Kidney (tissue), 14 donors: ENCODE measurements around the gene PPP4R2. TPM values are rescaled to one million over a fixed set of nuclear protein-coding genes. Genes with fewer than 3 reads are reported as not detected.

Experiments used
- DNase-seq, 5 donors: peaks; one replicate each; pipeline ENCODE4 v3.0.0-alpha.2; 2013 to 2020
- FAIRE-seq: peaks from 2 replicates; lab custom pipeline; 2012; peaks lifted over from hg19 to GRCh38; lab: Jason Lieb, UNC
- H3K27ac ChIP-seq, 2 donors: one replicate each; pipeline ENCODE4 v1.7.0; 2013; ENCODE audit warnings: low read depth in 2 of 2, low read length in 2 of 2, inconsistent platforms in 1 of 2
- H3K27me3 ChIP-seq: one replicate; pipeline ENCODE4 v1.7.1; 2013; ENCODE audit warnings: low read length, inconsistent platforms; ENCODE audit not compliant: control insufficient read depth, insufficient read depth
- H3K36me3 ChIP-seq, 3 donors: one replicate each; pipeline versions ENCODE4 v1.7.0 to v1.7.1; 2013; ENCODE audit warnings: low read length in 3 of 3, control low read depth in 1 of 3, inconsistent platforms in 1 of 3; ENCODE audit not compliant: insufficient read depth in 3 of 3, control insufficient read depth in 2 of 3
- H3K4me1 ChIP-seq, 3 donors: one replicate each; pipeline versions ENCODE4 v1.7.0 to v1.7.1; 2013; ENCODE audit warnings: low read length in 3 of 3, inconsistent platforms in 1 of 3, low read depth in 1 of 3; ENCODE audit not compliant: control insufficient read depth in 2 of 3, insufficient read depth in 2 of 3
- H3K4me3 ChIP-seq, 3 donors: one replicate each; pipeline versions ENCODE4 v1.7.0 to v1.8.1; 2013; ENCODE audit warnings: low read length in 3 of 3, control low read depth in 1 of 3, inconsistent platforms in 1 of 3
- H3K9ac ChIP-seq, 3 donors: one replicate each; pipeline versions ENCODE4 v1.7.0 to v1.7.1; 2013; ENCODE audit warnings: low read length in 3 of 3, control low read depth in 1 of 3, inconsistent platforms in 1 of 3
- H3K9me3 ChIP-seq, 3 donors: one replicate each; pipeline versions ENCODE4 v1.7.0 to v1.7.1; 2013; ENCODE audit warnings: low read length in 3 of 3, control low read depth in 1 of 3, inconsistent platforms in 1 of 3; ENCODE audit not compliant: control insufficient read depth in 2 of 3, insufficient read depth in 1 of 3
- intact Hi-C: fragments of 100-400 bp; cut with DNase I; formaldehyde crosslinking; loops from one replicate; pipeline ENCODE4 v1.11.1; 2022
- polyA plus RNA-seq: library from polyadenylated mRNA; stranded (reverse); fragments of 350-450 nt; fragmentation: Illumina TruSeq; extraction: RNeasy Lipid Tissue Mini Kit (QIAGEN cat#74804); gene quantifications from one replicate; pipeline ENCODE4 v1.2.3, GENCODE V29; 2014; ENCODE audit warnings: low read depth, low replicate concordance; ENCODE audit not compliant: insufficient read depth
- total RNA-seq: library from RNA; stranded (reverse); fragmentation: NEBNext Ultra II Directional; extraction: Animal tissue kit (Norgen Biotek cat#: 25700); gene quantifications from one replicate; pipeline ENCODE4 v1.2.1, GENCODE V29; 2021
- TF ChIP-seq, protein P1 (sequence below): IDR thresholded peaks from 3 replicates; pipeline ENCODE4 v1.5.1; 2012; ENCODE audit warnings: mild to moderate bottlenecking, moderate library complexity, borderline replicate concordance; ENCODE audit not compliant: insufficient read depth; ENCODE audit errors: extremely low read depth
- donor health status: control.
- donor health status: control.
- donor health status: control.
- donor health status: control.
- donor health status: control.
- donor health status: DM: yes; HTN: yes; CAD: no.
- donor health status: Normal renal cell carcinoma (clear cell type).

The PPP4R2 gene
- total and polyA plus RNA-seq, 2 donors from 2014 or later: 14.5 to 72.0 TPM

- Histone ChIP-seq H3K27me3 (no peaks in the 10 kb centered on the region), H3K9ac (no peak overlapping the region), H3K27ac (no peak overlapping the region), H3K9me3 (no peaks in the 10 kb centered on the region), H3K36me3 (no peaks in the 10 kb centered on the region), H3K4me1 (no peaks in the 10 kb centered on the region), H3K4me3 (no peak overlapping the region)
- FAIRE-seq (no peak), DNase-seq (no peak)
- intact Hi-C loops: no loop called here
- TF ChIP-seq, protein P1, sequence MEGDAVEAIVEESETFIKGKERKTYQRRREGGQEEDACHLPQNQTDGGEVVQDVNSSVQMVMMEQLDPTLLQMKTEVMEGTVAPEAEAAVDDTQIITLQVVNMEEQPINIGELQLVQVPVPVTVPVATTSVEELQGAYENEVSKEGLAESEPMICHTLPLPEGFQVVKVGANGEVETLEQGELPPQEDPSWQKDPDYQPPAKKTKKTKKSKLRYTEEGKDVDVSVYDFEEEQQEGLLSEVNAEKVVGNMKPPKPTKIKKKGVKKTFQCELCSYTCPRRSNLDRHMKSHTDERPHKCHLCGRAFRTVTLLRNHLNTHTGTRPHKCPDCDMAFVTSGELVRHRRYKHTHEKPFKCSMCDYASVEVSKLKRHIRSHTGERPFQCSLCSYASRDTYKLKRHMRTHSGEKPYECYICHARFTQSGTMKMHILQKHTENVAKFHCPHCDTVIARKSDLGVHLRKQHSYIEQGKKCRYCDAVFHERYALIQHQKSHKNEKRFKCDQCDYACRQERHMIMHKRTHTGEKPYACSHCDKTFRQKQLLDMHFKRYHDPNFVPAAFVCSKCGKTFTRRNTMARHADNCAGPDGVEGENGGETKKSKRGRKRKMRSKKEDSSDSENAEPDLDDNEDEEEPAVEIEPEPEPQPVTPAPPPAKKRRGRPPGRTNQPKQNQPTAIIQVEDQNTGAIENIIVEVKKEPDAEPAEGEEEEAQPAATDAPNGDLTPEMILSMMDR: no peak
These were observed 20.3 kb upstream of the PPP4R2 start for GRCh38 chr3:72976281-72976741.

DNA sequence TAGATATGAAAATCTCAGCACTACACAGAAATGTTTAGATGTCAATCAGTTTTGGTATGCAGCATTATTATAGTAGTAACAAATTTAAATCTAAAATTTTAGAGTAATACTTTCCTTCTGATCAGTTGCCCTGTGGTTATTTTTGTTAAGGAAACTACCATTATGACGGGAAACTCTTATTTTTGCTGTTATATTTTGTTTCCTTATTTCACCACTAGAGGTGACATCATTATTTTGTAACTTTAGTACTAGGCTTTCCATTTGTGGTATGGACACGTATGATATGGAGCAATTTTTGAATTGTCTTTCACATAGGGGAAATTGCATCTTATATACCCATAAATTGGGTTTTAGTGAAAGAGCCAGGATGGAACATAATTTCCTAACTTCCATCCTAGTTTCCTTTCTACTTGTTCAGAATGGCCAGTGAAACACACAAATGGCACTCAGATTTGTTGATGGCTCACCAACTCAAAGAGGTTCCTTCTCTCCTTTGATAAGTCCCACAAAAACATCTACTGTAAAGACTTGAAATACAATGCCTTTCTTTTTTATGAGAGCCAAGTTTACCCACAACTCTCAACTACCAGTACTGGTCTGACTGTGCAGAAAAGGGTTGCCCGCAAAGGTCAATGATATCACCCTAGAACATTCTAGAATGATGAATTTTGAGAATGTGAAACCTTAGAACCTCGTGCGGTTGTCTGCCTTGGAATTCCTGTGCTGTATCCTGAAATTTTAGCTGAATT lies 19.4 kb upstream of the PPP4R2 start:
- Histone ChIP-seq H3K36me3 (no peaks in the 10 kb centered on the region), H3K9me3 (no peaks in the 10 kb centered on the region), H3K4me3 (no peak overlapping the region), H3K4me1 (no peaks in the 10 kb centered on the region), H3K9ac (no peak overlapping the region), H3K27ac (no peak overlapping the region), H3K27me3 (no peaks in the 10 kb centered on the region)
- TF ChIP-seq, protein P1: no peak
- DNase-seq (no peak), FAIRE-seq (no peak)
- intact Hi-C loops: no loop called here

GRCh38 chr3:72982609-72983366 lies 13.8 kb upstream of the PPP4R2 start:
- Histone ChIP-seq H3K36me3 (no peaks in the 10 kb centered on the region), H3K27me3 (no peaks in the 10 kb centered on the region), H3K9me3 (peaks cover 0 to 7% (median 0%) of the 10 kb centered on the region in 3 donors), H3K27ac (no peak overlapping the region), H3K4me3 (no peak overlapping the region), H3K4me1 (no peaks in the 10 kb centered on the region), H3K9ac (no peak overlapping the region)
- DNase-seq (no peak), FAIRE-seq (no peak)
- TF ChIP-seq, protein P1: no peak
- intact Hi-C loops: no loop called here
